Colonic mucosa (tissue), 4 donors: Measurements from ENCODE around the gene FZR1. TPM values are rescaled to one million over a fixed set of nuclear protein-coding genes. Genes with fewer than 3 reads are reported as not detected.
"Not testable (repeated sequence)": the region's sequence is repeated elsewhere in the genome, so short reads cannot be mapped to it uniquely, and the experiment has no call there.

Experiments used
- DNase-seq: peaks from one replicate; pipeline ENCODE4 v3.0.0-alpha.2; 2020
- H3K27ac ChIP-seq: fragments of 200-600 bp; one replicate; pipeline ENCODE4 v1.8.0; 2021
- H3K27me3 ChIP-seq: fragments of 200-600 bp; one replicate; pipeline ENCODE4 v1.8.0; 2021
- H3K36me3 ChIP-seq: fragments of 200-600 bp; one replicate; pipeline ENCODE4 v1.8.0; 2021
- H3K4me1 ChIP-seq: fragments of 200-600 bp; one replicate; pipeline ENCODE4 v1.8.0; 2021; ENCODE audit warnings: mild to moderate bottlenecking
- H3K4me3 ChIP-seq: fragments of 200-600 bp; one replicate; pipeline ENCODE4 v1.8.0; 2021
- H3K9ac ChIP-seq, 2 donors: one replicate each; pipeline ENCODE4 v1.7.0; 2013; ENCODE audit warnings: control low read depth in 2 of 2, low read depth in 2 of 2, low read length in 2 of 2
- H3K9me3 ChIP-seq: fragments of 200-600 bp; one replicate; pipeline ENCODE4 v1.8.0; 2021
- intact Hi-C: fragments of 100-400 bp; cut with DNase I; formaldehyde crosslinking; loops from one replicate; pipeline ENCODE4 v1.14.1; 2022
- total RNA-seq, 2 donors: library from RNA; stranded (reverse); fragmentation: NEBNext Ultra II Directional in 1 of 2; extraction: Animal tissue kit (Norgen Biotek cat#: 25700) in 1 of 2; gene quantifications; one replicate each; pipeline ENCODE4 v1.2.1, GENCODE V29; 2021
- TF ChIP-seq, protein P1 (sequence below): fragments of 200-600 bp; IDR thresholded peaks from one replicate; pipeline ENCODE4 v1.8.0; 2022; ENCODE audit warnings: antibody characterized with exemption, mild to moderate bottlenecking
- donor health status: healthy.
- donor health status: DM: no; HTN: no; CAD: no.
- donor health status: DM: no; HTN: no; CAD: no.

The FZR1 gene
- total RNA-seq, 2 donors from 2014 or later, result 45.8 to 62.5 TPM

DNA sequence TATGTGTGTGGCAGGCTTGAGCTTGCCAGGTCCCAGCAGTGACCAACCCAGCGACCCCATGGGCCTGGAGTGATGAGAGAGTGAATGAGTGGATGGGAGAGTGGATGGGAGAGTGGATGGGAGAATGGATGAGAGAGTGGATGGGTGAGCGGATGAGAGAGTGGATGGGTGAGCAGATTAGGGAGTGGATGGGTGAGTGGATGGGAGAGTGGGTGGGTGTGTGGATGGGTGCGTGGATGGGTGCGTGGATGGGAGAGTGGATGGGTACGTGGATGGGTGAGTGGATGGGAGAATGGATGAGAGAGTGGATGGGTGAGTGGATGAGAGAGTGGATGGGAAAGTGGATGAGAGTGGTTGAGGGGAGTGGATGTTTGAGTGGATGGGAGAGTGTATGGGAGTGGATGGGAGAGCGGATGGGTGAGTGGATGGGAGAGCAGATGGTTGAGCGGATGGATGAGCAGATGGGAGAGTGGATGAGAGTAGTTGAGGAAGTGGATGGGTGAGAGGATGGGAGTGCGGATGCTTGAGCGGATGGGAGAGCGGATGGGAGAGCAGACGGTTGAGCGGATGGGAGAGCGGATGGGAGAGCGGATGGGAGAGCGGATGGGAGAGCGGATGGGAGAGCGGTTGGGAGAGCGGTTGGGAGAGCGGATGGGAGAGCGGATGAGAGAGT is 22.6 kb downstream of the FZR1 start:
- Histone ChIP-seq H3K4me1 (no peaks in the 10 kb centered on the region), H3K9ac (no peak overlapping the region), H3K36me3 (peaks cover 38% of the 10 kb centered on the region), H3K4me3 (no peak overlapping the region), H3K9me3 (no peaks in the 10 kb centered on the region), H3K27me3 (no peaks in the 10 kb centered on the region), H3K27ac (no peak overlapping the region)
- intact Hi-C loops, result no loop called here
- no peak for DNase-seq
- TF ChIP-seq, protein P1, sequence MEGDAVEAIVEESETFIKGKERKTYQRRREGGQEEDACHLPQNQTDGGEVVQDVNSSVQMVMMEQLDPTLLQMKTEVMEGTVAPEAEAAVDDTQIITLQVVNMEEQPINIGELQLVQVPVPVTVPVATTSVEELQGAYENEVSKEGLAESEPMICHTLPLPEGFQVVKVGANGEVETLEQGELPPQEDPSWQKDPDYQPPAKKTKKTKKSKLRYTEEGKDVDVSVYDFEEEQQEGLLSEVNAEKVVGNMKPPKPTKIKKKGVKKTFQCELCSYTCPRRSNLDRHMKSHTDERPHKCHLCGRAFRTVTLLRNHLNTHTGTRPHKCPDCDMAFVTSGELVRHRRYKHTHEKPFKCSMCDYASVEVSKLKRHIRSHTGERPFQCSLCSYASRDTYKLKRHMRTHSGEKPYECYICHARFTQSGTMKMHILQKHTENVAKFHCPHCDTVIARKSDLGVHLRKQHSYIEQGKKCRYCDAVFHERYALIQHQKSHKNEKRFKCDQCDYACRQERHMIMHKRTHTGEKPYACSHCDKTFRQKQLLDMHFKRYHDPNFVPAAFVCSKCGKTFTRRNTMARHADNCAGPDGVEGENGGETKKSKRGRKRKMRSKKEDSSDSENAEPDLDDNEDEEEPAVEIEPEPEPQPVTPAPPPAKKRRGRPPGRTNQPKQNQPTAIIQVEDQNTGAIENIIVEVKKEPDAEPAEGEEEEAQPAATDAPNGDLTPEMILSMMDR, result no peak

DNA sequence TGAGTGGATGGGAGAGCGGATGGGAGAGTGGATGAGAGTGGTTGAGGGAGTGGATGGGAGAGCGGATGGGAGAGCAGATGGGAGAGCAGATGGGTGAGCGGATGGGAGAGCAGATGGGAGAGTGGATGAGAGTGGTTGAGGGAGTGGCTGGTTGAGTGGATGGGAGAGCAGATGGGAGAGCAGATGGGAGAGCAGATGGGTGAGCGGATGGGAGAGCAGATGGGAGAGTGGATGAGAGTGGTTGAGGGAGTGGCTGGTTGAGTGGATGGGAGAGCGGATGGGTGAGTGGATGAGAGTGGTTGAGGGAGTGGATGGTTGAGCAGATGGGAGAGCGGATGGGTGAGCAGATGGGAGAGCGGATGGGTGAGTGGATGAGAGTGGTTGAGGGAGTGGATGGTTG is 23.2 kb downstream of the FZR1 start:
- DNase-seq, H3K27me3 ChIP-seq, intact Hi-C loops, H3K9ac ChIP-seq, H3K4me3 ChIP-seq, H3K27ac ChIP-seq, H3K4me1 ChIP-seq, H3K9me3 ChIP-seq: not testable (repeated sequence)
- H3K36me3 ChIP-seq, result peaks cover 36% of the 10 kb centered on the region

DNA sequence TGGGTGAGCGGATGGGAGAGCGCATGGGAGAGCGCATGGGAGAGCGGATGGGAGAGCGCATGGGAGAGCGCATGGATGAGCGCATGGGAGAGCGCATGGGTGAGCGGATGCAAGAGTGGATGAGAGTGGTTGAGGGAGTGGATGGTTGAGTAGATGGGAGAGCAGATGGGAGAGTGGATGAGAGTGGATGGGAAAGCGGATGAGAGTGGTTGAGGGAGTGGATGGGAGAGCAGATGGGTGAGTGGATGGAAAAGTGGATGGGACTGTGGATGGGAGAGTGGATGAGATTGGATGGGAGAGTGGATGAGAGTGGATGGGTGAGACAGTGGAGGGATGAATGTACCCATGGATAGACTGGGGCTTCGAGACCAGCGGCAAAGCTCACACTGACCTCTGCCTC is 24.3 kb downstream of the FZR1 start:
- intact Hi-C loops, result no loop called here
- H3K36me3 ChIP-seq, result peaks cover 34% of the 10 kb centered on the region

GRCh38 chr19:3531716-3532115 is 25.6 kb downstream of the FZR1 start:
- Histone ChIP-seq H3K27ac (no peak overlapping the region), H3K27me3 (no peaks in the 10 kb centered on the region), H3K9me3 (no peaks in the 10 kb centered on the region), H3K9ac (no peak overlapping the region), H3K36me3 (peaks cover 31% of the 10 kb centered on the region), H3K4me3 (no peak overlapping the region), H3K4me1 (no peaks in the 10 kb centered on the region)
- intact Hi-C loops, result no loop called here
- no peak for DNase-seq
- TF ChIP-seq, protein P1, result no peak

More for the DNA sequence above, 24.3 kb downstream of the FZR1 start:
- TF ChIP-seq, protein P1, result no peak
- no peak overlapping the region for H3K27ac ChIP-seq
- no peak for DNase-seq
- no peaks in the 10 kb centered on the region for H3K9me3 ChIP-seq
- no peaks in the 10 kb centered on the region for H3K27me3 ChIP-seq
- H3K4me1 ChIP-seq, result no peaks in the 10 kb centered on the region
- H3K4me3 ChIP-seq, result no peak overlapping the region
- no peak overlapping the region for H3K9ac ChIP-seq

DNA sequence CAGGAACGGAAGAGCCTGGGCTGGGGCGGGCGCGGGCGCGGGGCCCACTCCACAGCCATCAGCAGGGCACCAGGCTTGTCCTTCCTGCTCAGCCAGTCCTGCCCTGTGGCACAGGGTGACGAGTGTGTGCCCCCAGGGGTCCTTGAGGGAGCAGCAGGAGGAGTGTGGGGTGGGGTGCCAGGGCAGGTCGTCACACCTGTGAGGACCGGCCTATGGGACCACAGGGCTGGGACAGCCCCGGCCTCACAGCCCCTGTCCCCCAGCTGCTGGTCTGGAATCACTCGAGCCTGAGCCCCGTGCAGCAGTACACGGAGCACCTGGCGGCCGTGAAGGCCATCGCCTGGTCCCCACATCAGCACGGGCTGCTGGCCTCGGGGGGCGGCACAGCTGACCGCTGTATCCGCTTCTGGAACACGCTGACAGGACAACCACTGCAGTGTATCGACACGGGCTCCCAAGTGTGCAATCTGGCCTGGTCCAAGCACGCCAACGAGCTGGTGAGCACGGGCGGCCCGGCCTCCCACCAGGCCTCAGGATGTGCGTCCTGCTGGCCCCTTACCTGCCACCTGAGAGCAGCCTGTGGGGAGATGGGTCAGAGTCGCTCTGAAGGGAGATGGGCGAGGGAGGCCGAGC is 26.2 kb downstream of the FZR1 start:
- no peaks in the 10 kb centered on the region for H3K9me3 ChIP-seq
- no peak overlapping the region for H3K9ac ChIP-seq
- TF ChIP-seq, protein P1, result no peak
- peaks cover 28% of the 10 kb centered on the region for H3K36me3 ChIP-seq
- H3K4me1 ChIP-seq, result no peaks in the 10 kb centered on the region
- no peak for DNase-seq
- no peaks in the 10 kb centered on the region for H3K27me3 ChIP-seq
- H3K27ac ChIP-seq, result no peak overlapping the region
- H3K4me3 ChIP-seq, result no peak overlapping the region
- intact Hi-C loops, result no loop called here

DNA sequence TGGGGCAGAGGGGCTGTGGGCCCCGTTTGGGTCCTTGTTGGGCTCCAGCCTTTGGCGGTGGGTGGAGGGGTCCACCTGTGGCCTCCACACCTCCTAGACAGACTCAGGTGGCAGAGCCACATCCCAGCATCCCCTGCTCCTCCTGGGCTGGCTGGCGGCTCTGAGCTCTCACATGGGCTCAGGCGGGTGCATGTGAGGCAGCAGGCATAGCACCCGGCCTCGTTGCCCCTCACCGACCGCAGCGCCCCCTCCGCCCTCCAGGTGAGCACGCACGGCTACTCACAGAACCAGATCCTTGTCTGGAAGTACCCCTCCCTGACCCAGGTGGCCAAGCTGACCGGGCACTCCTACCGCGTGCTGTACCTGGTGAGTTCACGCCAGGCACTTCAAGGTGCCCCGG is 26.9 kb downstream of the FZR1 start:
- peaks cover 22% of the 10 kb centered on the region for H3K36me3 ChIP-seq
- DNase-seq, result no peak
- intact Hi-C loops, result no loop called here

More for the DNA sequence above, 26.9 kb downstream of the FZR1 start:
- Histone ChIP-seq H3K4me3 (no peak overlapping the region), H3K27me3 (no peaks in the 10 kb centered on the region), H3K4me1 (no peaks in the 10 kb centered on the region), H3K9me3 (no peaks in the 10 kb centered on the region), H3K9ac (no peak overlapping the region), H3K27ac (no peak overlapping the region)
- TF ChIP-seq, protein P1, result no peak
